Gastroesophageal sphincter (tissue), 3 donors: ENCODE data around the gene PSMG2.

Experiments used
- EP300 ChIP-seq: sonication (generic); formaldehyde crosslinking; IDR thresholded peaks from one replicate; pipeline ENCODE4 v1.6.1; 2017; ENCODE audit warnings: antibody characterized with exemption, mild to moderate bottlenecking
- POLR2A ChIP-seq, 2 donors: fragments of 450-650 bp; IDR thresholded peaks; one replicate each; pipeline ENCODE4 v1.6.1; 2017; ENCODE audit warnings: antibody characterized with exemption in 2 of 2, mild to moderate bottlenecking in 2 of 2, moderate library complexity in 1 of 2
- TF ChIP-seq, protein P1 (sequence below), 4 experiments: fragments of 200-600 bp in 2 of 4; fragments of 450-650 bp in 2 of 4; sonication (generic) in 1 of 4; IDR thresholded peaks; one replicate each; pipeline ENCODE4 v1.5.1; 2017 to 2019; ENCODE audit warnings: antibody characterized with exemption in 4 of 4, mild to moderate bottlenecking in 2 of 4, moderate library complexity in 2 of 4

DNA sequence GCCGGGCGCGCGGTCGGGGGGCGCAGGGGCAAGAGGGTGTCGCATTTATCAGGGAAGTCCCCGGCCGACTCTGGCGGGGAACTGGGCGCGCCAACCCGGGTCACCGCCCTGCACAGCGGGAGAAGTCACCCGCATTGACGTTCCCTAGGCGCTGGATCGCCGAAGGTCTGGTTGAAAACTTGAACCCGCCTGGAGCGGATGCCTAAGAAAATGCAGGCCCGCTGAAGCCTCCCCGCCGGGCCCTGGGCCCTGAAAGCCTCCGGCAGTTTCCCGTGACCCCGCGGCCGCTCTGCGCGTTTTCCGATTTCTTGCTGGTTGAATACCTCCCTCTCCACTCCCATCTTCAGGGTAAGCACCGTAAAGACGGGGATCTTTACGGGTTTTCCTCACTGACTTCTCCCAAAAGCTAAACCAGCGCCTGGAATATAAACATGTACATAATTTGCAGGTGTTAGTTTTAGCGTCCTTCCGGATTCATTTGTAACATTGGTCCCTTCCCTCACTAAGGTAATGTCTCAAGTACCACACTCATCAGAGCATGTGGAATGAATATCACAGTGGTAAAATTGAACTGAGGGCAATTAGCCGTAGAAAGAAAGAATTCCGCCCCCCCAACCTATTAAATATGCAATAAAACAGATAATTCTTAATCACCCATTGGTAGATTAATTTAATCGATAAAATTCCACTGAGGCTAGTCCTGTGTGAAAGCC lies 44.3 kb upstream of the PSMG2 start:
- TF ChIP-seq, protein P1, sequence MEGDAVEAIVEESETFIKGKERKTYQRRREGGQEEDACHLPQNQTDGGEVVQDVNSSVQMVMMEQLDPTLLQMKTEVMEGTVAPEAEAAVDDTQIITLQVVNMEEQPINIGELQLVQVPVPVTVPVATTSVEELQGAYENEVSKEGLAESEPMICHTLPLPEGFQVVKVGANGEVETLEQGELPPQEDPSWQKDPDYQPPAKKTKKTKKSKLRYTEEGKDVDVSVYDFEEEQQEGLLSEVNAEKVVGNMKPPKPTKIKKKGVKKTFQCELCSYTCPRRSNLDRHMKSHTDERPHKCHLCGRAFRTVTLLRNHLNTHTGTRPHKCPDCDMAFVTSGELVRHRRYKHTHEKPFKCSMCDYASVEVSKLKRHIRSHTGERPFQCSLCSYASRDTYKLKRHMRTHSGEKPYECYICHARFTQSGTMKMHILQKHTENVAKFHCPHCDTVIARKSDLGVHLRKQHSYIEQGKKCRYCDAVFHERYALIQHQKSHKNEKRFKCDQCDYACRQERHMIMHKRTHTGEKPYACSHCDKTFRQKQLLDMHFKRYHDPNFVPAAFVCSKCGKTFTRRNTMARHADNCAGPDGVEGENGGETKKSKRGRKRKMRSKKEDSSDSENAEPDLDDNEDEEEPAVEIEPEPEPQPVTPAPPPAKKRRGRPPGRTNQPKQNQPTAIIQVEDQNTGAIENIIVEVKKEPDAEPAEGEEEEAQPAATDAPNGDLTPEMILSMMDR (IDR thresholded peaks at IDR 0.05) = no peak
- TF ChIP-seq EP300 = no peak
- TF ChIP-seq POLR2A (IDR thresholded peaks at IDR 0.05) = no peak
